ENCODE measurements around the gene NAT8L.

Gene NAT8L

GRCh38 chr4:2064276-2064991, 5.3 kb downstream of the NAT8L start:
- no peak for DNase-seq (ENCODE audit: low read depth)

- DNase-seq (ENCODE audit: low read depth), result no peak
Observed at GRCh38 chr4:2065106-2065930, 6.2 kb downstream of the NAT8L start.

GRCh38 chr4:2066011-2066551, 7.0 kb downstream of the NAT8L start:
- DNase-seq (ENCODE audit: low read depth), result no peak

- no peak for DNase-seq (ENCODE audit: low read depth)
Observed at GRCh38 chr4:2066571-2067445, 7.7 kb downstream of the NAT8L start.

GRCh38 chr4:2067446-2068197, 8.5 kb downstream of the NAT8L start:
- no peak for DNase-seq (ENCODE audit: low read depth)

- no peak for DNase-seq (ENCODE audit: low read depth)
Observed at GRCh38 chr4:2068198-2068470, 9.0 kb downstream of the NAT8L start.

GRCh38 chr4:2068566-2068965, 9.4 kb downstream of the NAT8L start:
- DNase-seq (ENCODE audit: low read depth), result no peak

- DNase-seq (ENCODE audit: low read depth), result no peak
Observed at GRCh38 chr4:2069161-2069971, 10.2 kb downstream of the NAT8L start.

- DNase-seq (ENCODE audit: low read depth), result no peak
Observed at GRCh38 chr4:2069986-2070385, 10.9 kb downstream of the NAT8L start.

- DNase-seq (ENCODE audit: low read depth), result no peak
Observed at GRCh38 chr4:2070421-2071251, 11.5 kb downstream of the NAT8L start.

- DNase-seq (ENCODE audit: low read depth), result no peak
Observed at GRCh38 chr4:2071252-2071911, 12.3 kb downstream of the NAT8L start.

GRCh38 chr4:2071912-2072867, 13.1 kb downstream of the NAT8L start:
- DNase-seq (ENCODE audit: low read depth), result no peak

- no peak for DNase-seq (ENCODE audit: low read depth)
Observed at GRCh38 chr4:2072971-2073807, 14.1 kb downstream of the NAT8L start.

- DNase-seq (ENCODE audit: low read depth), result no peak
Observed at GRCh38 chr4:2073808-2074481, 14.8 kb downstream of the NAT8L start.

GRCh38 chr4:2074588-2074987, 15.5 kb downstream of the NAT8L start:
- no peak for DNase-seq (ENCODE audit: low read depth)

- no peak for DNase-seq (ENCODE audit: low read depth)
Observed at GRCh38 chr4:2075171-2075986, 16.3 kb downstream of the NAT8L start.

Data from non-pigmented ciliary epithelial cell (primary cell).